Measurements from ENCODE around the gene LCOR. TPM values are rescaled to one million over a fixed set of nuclear protein-coding genes. Genes with fewer than 3 reads are reported as not detected.

The LCOR gene
- total and polyA plus RNA-seq, 9 of the 15 experiments (the other 6 are each of a cell fraction or from before 2014, with no cell fraction given) = 3.6 to 25.2 (median 14.4) TPM

GRCh38 chr10:96814264-96814663 lies 17.8 kb upstream of the LCOR start:
- 18% methylated on average over 1 of the region's 1 CpG for WGBS (ENCODE audit: insufficient coverage, low coverage, missing lambda C conversion rate)
- Histone ChIP-seq H2AFZ (ENCODE audit: low read depth, low read length) (no peak overlapping the region), H3K27me3 (ENCODE audit: control insufficient read depth in 2 of 2, insufficient read depth in 2 of 2, low read length in 2 of 2) (no peaks in the 10 kb centered on the region), H3K9me3 (replicated peaks; ENCODE audit: control insufficient read depth, insufficient read depth, low read depth, low read length) (no peaks in the 10 kb centered on the region), H3K9ac (ENCODE audit: insufficient read depth in 1 of 2, low read depth in 2 of 2, low read length in 2 of 2) (no peak overlapping the region), H3K27ac (ENCODE audit: extremely low read depth, low read depth, low read length) (no peak overlapping the region), H3K4me3 (no peak overlapping the region), H3K36me3 (ENCODE audit: control insufficient read depth, insufficient read depth, low read length) (no peaks in the 10 kb centered on the region), H3K4me1 (replicated peaks in 1 of 2; ENCODE audit: control insufficient read depth in 2 of 2, insufficient read depth in 2 of 2, low read length in 2 of 2) (no peaks in the 10 kb centered on the region), H3K79me2 (ENCODE audit: control insufficient read depth, insufficient read depth, low read length) (no peaks in the 10 kb centered on the region), H3K4me2 (ENCODE audit: insufficient read depth, low read length) (no peak overlapping the region), H3K9me1 (ENCODE audit: control insufficient read depth, insufficient read depth, low read length) (no peaks in the 10 kb centered on the region), H4K20me1 (replicated peaks; ENCODE audit: control insufficient read depth, insufficient read depth, low read length) (no peaks in the 10 kb centered on the region)
- POLR2A ChIA-PET = interaction anchor here (0.6 kb wide), 1 partner anchor 97 kb away, joined by 3 read pairs; no protein-coding TSS in a partner anchor
- BruUV-seq (replicated peaks) = no TSS peak
- ATAC-seq = no peak
- no peak for DNase-seq (ENCODE audit: extremely low read depth in 1 of 4, low spot score in 3 of 4)
- CTCF ChIA-PET (ENCODE audit: low intra/inter-chr PET ratio) = no interaction called here
- TF ChIP-seq LEF1 (IDR thresholded peaks at IDR 0.05) = no peak
- TF ChIP-seq FOSL1 (tag; conservative IDR thresholded peaks at IDR 0.05) = no peak
- TF ChIP-seq GATAD2B (IDR thresholded peaks at IDR 0.05; ENCODE audit: borderline replicate concordance) = no peak
- TF ChIP-seq ZZZ3 (IDR thresholded peaks at IDR 0.05) = no peak
- no peak for TF ChIP-seq SMARCE1 (IDR thresholded peaks at IDR 0.05)
- TF ChIP-seq MAFK (IDR thresholded peaks at IDR 0.05; ENCODE audit: low read length) = no peak
- TF ChIP-seq MYNN (IDR thresholded peaks at IDR 0.05) = no peak
- no peak for TF ChIP-seq MYNN (CRISPR knock-in tag; IDR thresholded peaks at IDR 0.05)
- TF ChIP-seq, protein P1, sequence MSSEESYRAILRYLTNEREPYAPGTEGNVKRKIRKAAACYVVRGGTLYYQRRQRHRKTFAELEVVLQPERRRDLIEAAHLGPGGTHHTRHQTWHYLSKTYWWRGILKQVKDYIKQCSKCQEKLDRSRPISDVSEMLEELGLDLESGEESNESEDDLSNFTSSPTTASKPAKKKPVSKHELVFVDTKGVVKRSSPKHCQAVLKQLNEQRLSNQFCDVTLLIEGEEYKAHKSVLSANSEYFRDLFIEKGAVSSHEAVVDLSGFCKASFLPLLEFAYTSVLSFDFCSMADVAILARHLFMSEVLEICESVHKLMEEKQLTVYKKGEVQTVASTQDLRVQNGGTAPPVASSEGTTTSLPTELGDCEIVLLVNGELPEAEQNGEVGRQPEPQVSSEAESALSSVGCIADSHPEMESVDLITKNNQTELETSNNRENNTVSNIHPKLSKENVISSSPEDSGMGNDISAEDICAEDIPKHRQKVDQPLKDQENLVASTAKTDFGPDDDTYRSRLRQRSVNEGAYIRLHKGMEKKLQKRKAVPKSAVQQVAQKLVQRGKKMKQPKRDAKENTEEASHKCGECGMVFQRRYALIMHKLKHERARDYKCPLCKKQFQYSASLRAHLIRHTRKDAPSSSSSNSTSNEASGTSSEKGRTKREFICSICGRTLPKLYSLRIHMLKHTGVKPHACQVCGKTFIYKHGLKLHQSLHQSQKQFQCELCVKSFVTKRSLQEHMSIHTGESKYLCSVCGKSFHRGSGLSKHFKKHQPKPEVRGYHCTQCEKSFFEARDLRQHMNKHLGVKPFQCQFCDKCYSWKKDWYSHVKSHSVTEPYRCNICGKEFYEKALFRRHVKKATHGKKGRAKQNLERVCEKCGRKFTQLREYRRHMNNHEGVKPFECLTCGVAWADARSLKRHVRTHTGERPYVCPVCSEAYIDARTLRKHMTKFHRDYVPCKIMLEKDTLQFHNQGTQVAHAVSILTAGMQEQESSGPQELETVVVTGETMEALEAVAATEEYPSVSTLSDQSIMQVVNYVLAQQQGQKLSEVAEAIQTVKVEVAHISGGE (CRISPR knock-in tag; IDR thresholded peaks at IDR 0.05) = no peak
- no peak for FAIRE-seq
- intact Hi-C loops (cut with micrococcal nuclease) (no loop called here), in situ Hi-C loops (cut with MboI) (no loop called here)
